ENCODE data around the gene PIPOX.

DNA sequence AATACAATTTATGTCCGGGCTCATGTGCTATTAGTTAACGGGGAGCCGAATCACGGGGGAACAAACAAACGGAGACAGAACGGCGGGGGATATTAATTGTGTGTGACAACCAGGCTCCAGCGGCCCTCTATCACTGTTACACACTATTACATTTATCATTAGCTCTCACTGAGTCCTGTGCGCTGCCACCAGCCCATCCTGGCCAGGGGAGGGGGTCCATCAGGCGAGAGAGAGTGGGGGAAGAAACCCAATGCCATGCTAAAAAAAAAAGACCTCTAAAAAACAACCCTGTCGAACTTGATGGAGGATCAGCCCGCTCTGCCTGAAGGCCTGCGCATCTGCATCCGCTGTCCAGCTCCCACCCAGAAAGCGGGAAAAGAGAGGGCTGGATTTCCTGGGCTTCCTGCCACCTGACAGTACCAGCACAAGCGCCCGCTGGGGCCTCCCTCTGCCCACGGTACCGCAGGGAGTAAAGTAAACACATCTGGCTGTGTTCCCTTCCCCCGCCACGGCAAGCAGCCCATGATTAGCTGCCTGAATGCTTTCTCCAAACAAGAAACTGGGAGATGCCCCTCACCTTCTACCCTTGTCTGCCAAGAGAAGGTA lies 41.7 kb downstream of the PIPOX start:
- TF ChIP-seq, protein P1, sequence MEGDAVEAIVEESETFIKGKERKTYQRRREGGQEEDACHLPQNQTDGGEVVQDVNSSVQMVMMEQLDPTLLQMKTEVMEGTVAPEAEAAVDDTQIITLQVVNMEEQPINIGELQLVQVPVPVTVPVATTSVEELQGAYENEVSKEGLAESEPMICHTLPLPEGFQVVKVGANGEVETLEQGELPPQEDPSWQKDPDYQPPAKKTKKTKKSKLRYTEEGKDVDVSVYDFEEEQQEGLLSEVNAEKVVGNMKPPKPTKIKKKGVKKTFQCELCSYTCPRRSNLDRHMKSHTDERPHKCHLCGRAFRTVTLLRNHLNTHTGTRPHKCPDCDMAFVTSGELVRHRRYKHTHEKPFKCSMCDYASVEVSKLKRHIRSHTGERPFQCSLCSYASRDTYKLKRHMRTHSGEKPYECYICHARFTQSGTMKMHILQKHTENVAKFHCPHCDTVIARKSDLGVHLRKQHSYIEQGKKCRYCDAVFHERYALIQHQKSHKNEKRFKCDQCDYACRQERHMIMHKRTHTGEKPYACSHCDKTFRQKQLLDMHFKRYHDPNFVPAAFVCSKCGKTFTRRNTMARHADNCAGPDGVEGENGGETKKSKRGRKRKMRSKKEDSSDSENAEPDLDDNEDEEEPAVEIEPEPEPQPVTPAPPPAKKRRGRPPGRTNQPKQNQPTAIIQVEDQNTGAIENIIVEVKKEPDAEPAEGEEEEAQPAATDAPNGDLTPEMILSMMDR (conservative IDR thresholded peaks at IDR 0.05 in 1 of 2, IDR thresholded peaks at IDR 0.05 in 1 of 2; ENCODE audit: low read depth in 1 of 2, low read length in 2 of 2) = no peak
- TF ChIP-seq EZH2 (IDR thresholded peaks at IDR 0.05; ENCODE audit: low read length, missing control alignments) = no peak

All from fibroblast of lung (primary cell).